ENCODE results near the gene CAMK1D. TPM values are rescaled to one million over a fixed set of nuclear protein-coding genes. Genes with fewer than 3 reads are reported as not detected.
A peak's percentile ranks its signal among the peaks of the same experiment; 100 is the strongest.

CAMK1D gene
- total RNA-seq, 2 experiments from 2014 or later: 16.7 to 17.8 TPM

DNA sequence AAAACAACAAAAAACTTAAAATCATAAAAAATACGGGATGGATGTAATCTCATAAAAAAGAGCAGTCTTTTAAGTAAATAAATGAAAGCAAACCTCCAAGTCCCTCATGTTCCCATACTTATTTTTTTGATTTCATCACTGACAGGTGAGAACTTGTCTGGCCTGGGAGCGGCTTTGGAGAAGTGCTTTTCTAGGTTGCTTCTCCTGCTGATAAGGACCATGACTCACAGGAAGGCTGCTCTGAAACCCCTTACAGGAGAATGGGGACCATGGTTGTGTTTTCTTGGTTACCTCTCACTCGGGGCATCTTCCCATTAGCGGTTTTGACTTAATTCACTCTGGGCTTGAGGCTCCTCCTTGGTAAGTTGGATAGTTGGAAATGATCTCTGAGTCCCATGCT, 237.4 kb downstream of the CAMK1D start:
- no peaks in the 10 kb centered on the region for H3K27me3 Mint-ChIP-seq
- peaks cover 54% of the 10 kb centered on the region for H3K4me1 Mint-ChIP-seq
- H3K9me3 Mint-ChIP-seq: peaks cover 11% of the 10 kb centered on the region
- POLR2A ChIA-PET: interaction anchor here (0.6 to 1.6 kb wide), 5 partner anchors 10 to 391 kb away, joined by 3 to 8 read pairs (median 3); partner anchors contain the start of genes CDC123 and NUDT5
- peak overlapping the region; percentile 89 for H3K27ac Mint-ChIP-seq
- H3K36me3 Mint-ChIP-seq (ENCODE audit: low read depth): peaks cover 16% of the 10 kb centered on the region
- no peak for DNase-seq
- CTCF ChIA-PET: no interaction called here
- no peak overlapping the region for H3K4me3 Mint-ChIP-seq

DNA sequence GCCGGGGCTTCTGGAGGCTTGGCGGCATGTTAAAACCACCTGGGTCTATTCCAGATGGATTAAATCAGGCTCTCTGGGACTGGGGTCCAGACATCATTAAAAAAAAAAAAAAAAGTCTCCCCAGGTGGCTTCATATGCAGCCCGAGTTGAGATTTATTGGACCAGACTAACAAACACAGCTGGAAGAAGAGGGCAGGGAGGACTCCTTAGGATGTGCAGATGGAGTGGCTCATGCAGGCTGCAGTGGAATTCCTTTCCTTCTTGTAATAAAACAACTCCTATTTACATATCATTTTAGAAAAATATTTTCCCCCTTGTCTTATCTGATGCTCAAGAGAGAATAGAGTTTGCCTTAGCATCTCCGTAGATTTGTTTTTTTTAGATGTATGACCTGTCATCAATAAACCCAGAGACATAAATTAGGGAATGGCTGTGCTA, 238.1 kb downstream of the CAMK1D start:
- Mint-ChIP-seq H3K27ac (peak overlapping the region; percentile 89), H3K36me3 (ENCODE audit: low read depth) (peaks cover 12% of the 10 kb centered on the region), H3K4me3 (peak overlapping the region; percentile 69), H3K27me3 (no peaks in the 10 kb centered on the region), H3K4me1 (peaks cover 55% of the 10 kb centered on the region), H3K9me3 (peaks cover 11% of the 10 kb centered on the region)
- DNase-seq: no peak
- ChIA-PET CTCF (interaction anchor here (0.7 to 1.3 kb wide), 4 partner anchors 24 to 308 kb away, joined by 3 to 5 read pairs (median 4); no protein-coding TSS in a partner anchor), POLR2A (interaction anchor here (0.9 to 2.1 kb wide), 7 partner anchors 9 to 392 kb away, joined by 3 to 8 read pairs (median 5); partner anchors contain the start of genes CAMK1D, CDC123 and NUDT5)

DNA sequence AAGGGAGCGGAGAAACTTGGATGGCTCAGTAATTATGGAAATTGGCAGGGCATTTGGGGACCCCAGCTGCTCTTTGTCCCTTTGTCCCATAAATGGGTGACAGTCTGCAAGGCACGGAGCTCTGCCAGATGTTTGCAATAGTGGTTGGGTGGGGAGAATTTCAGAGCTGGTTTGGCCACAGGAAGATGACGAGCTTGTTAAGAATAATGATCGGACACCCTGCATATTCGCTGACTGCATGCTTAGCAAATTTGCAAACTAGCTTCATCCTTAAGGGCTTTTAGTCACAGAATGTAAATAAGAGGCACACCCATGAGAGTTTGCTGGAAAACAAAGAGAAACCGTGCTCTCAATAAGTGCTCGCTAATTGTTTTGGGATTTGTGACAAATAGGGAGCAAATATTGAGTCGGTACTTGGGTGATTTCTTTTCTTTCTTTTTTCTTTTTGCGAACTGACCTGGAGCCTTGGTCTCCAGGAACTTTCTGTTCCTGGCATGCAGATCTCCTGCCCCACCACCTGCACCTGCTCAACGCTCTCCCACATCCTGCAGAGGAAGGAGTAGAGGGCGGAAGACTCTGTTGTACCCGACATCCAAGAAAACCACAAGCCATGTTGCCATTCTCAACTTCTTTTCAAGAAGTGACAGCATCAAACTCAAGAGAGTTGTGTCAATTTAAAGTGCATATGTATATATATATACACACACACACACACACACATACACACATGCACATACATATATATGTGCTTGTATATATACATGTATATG, 238.9 kb downstream of the CAMK1D start:
- peak; percentile 49 for DNase-seq
- H3K4me3 Mint-ChIP-seq: peak overlapping the region; percentile 69
- no peaks in the 10 kb centered on the region for H3K27me3 Mint-ChIP-seq
- H3K4me1 Mint-ChIP-seq: peaks cover 63% of the 10 kb centered on the region
- ChIA-PET CTCF (interaction anchor here (1.0 to 1.3 kb wide), 3 partner anchors 24 to 68 kb away, joined by 3 to 5 read pairs (median 4); no protein-coding TSS in a partner anchor), POLR2A (interaction anchor here (0.9 to 2.1 kb wide), 6 partner anchors 8 to 238 kb away, joined by 3 to 8 read pairs (median 5); partner anchors contain the start of gene CAMK1D)
- peak overlapping the region; percentile 89 for H3K27ac Mint-ChIP-seq
- H3K9me3 Mint-ChIP-seq: peaks cover 11% of the 10 kb centered on the region
- peaks cover 6% of the 10 kb centered on the region for H3K36me3 Mint-ChIP-seq (ENCODE audit: low read depth)

DNA sequence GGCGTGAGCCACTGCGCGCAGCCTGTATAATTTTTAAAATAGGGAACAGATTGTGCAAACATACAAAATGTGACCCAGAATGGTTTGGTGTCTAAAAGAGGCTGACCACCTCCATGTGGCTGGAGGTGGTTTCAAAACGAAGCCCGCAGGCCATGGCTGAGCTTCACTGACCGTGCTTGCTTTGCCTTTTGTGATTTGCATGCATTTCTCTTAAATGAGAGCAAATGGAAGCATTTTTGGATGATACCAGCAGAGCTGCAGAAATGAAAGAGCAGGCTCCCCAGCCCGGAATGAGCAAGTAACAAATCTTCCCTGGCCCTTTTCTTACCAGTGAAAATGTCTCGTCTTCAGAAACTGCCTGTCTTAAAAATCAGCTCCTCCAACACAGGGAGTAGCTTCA, 239.9 kb downstream of the CAMK1D start:
- DNase-seq: no peak
- no peak overlapping the region for H3K27ac Mint-ChIP-seq
- peaks cover 72% of the 10 kb centered on the region for H3K4me1 Mint-ChIP-seq
- H3K36me3 Mint-ChIP-seq (ENCODE audit: low read depth): peaks cover 12% of the 10 kb centered on the region
- H3K27me3 Mint-ChIP-seq: no peaks in the 10 kb centered on the region
- no peak overlapping the region for H3K4me3 Mint-ChIP-seq
- ChIA-PET POLR2A (interaction anchor here (0.9 to 2.1 kb wide), 3 partner anchors 11 to 120 kb away, joined by 3 to 6 read pairs (median 4); no protein-coding TSS in a partner anchor), CTCF (interaction anchor here (0.6 kb wide), 1 partner anchor 358 kb away, joined by 4 read pairs; no protein-coding TSS in a partner anchor)
- peaks cover 6% of the 10 kb centered on the region for H3K9me3 Mint-ChIP-seq

DNA sequence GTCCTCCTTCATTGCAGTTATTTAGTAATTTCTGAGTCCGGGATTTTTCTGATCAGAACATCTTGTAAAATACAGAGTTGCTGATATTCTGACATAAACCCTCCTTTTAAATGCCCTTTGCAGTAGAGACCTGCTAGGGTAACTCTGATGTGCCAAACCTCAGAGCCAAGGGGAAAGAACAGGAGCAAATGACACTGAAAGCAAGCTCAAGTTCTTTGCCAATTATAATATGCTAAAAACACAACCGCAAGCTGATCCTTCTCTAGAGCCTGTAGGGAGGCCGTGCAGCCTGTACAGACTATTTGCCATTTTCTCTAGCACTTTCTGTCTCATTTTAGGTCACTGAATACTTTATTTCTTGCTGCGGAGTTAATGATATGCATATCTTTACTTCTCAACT, 240.4 kb downstream of the CAMK1D start:
- CTCF ChIA-PET: interaction anchor here (0.6 kb wide), 1 partner anchor 359 kb away, joined by 4 read pairs; no protein-coding TSS in a partner anchor
- no peak for DNase-seq
- no peaks in the 10 kb centered on the region for H3K27me3 Mint-ChIP-seq
- H3K4me3 Mint-ChIP-seq: no peak overlapping the region
- H3K4me1 Mint-ChIP-seq: peaks cover 77% of the 10 kb centered on the region
- H3K9me3 Mint-ChIP-seq: peaks cover 8% of the 10 kb centered on the region
- no peak overlapping the region for H3K27ac Mint-ChIP-seq
- H3K36me3 Mint-ChIP-seq (ENCODE audit: low read depth): peaks cover 16% of the 10 kb centered on the region
- POLR2A ChIA-PET: interaction anchor here (0.9 to 1.1 kb wide), 2 partner anchors 10 to 119 kb away, joined by 3 to 4 read pairs; no protein-coding TSS in a partner anchor

DNA sequence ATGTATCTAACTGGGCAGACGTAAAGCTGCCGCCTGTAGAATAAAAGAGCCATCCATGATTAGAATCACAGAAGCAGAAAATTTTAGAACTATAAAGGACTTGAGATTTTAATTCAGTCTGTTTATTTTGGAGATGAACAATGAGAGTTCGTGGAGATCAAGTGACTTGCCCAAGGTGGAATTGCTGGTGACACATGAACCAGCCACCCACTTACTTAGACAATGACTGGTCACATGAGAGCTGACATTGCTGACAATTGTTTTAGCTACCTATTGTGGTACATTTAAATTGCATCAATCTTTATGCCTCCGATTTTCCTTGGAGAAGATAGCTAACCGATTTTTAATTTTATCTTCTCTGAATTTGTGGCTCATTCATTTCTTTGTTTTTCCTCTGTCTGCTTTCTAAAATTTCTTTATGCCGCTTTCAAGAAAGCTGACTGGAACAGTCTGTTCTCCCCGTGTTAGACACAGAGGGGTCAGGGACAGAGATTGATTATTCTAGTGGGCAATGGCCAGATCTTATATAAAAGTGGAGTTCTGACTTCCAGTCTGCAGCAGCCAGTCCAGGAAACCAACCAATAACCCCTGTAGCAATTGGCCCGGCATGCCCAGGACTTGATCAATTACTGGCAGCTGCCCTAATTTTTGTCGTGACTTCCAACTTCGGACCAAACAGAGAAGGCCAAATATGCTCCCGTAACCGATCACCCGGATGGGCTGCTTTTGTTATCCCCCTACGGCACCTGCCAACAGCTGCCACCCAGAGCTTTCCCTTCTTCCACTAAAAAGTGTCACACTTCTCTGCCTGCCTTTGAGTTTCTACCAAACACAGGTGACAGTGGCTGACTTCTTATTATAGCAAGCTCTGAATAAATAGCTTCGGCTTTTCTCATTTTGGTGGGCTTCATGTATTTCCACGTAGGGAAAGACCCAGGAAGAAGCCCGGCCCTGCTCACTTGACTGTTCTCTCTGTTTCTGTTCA, 241.6 kb downstream of the CAMK1D start:
- peaks cover 85% of the 10 kb centered on the region for H3K4me1 Mint-ChIP-seq
- CTCF ChIA-PET: interaction anchor here (1.2 kb wide), 1 partner anchor 66 kb away, joined by 3 read pairs; no protein-coding TSS in a partner anchor
- H3K27ac Mint-ChIP-seq: no peak overlapping the region

DNA sequence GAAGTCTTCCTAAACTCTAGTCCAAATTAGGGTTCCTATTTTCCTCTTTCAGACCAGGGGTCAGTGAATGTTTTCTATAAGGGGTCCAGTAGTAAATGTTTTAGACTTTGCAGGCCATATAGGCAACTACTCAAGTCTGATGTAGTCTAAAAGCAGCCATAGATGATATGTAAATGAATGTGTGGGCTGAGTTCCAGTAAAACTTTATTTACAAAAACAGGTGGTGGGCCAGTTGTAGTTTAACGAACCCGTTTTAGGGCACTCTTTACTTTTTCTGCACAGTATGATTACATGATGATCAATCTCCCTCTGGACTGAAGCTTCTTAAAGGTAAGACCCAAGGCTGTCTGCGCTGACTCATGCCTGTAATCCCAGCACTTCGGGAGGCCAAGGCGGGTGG, 243.6 kb downstream of the CAMK1D start:
- CTCF ChIA-PET: interaction anchor here (2.9 kb wide), 1 partner anchor 64 kb away, joined by 9 read pairs; no protein-coding TSS in a partner anchor
- H3K36me3 Mint-ChIP-seq (ENCODE audit: low read depth): peaks cover 33% of the 10 kb centered on the region
- no peak overlapping the region for H3K4me3 Mint-ChIP-seq
- no peaks in the 10 kb centered on the region for H3K27me3 Mint-ChIP-seq
- H3K9me3 Mint-ChIP-seq: peaks cover 16% of the 10 kb centered on the region
- peak overlapping the region; percentile 7 for H3K27ac Mint-ChIP-seq
- DNase-seq: no peak
- H3K4me1 Mint-ChIP-seq: peaks cover 83% of the 10 kb centered on the region
- POLR2A ChIA-PET: no interaction called here

More for the DNA sequence above, 241.6 kb downstream of the CAMK1D start:
- POLR2A ChIA-PET: interaction anchor here (0.6 to 0.9 kb wide), 2 partner anchors 15 to 242 kb away, joined by 3 read pairs; no protein-coding TSS in a partner anchor
- H3K27me3 Mint-ChIP-seq: no peaks in the 10 kb centered on the region
- no peak overlapping the region for H3K4me3 Mint-ChIP-seq
- H3K36me3 Mint-ChIP-seq (ENCODE audit: low read depth): peaks cover 20% of the 10 kb centered on the region
- DNase-seq: no peak
- peaks cover 9% of the 10 kb centered on the region for H3K9me3 Mint-ChIP-seq

DNA sequence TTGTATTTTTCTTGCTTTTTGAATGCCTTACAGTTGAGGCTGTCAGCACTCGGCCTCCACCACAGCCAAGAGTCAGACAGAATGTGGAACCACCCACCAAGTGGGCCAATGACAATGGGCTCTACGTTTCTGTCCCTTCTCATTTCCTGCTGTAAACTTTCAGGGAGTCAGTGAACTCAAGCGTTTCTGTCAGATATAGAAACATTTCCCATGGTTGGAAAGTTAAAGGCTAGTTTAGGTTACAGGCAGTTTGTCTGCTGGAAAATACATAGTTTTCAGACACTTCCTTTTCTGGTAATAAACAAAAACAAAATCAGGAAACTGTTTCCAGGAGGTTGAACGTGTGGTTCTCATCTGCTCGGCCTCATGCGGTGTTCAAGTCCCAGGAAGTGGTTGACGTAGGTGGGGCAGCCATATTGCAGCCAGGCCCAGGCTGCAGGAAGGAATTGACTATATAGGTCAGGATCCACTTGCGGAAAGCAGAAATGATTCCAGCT, 245.1 kb downstream of the CAMK1D start:
- H3K36me3 Mint-ChIP-seq (ENCODE audit: low read depth): peaks cover 40% of the 10 kb centered on the region
- peak overlapping the region; percentile 88 for H3K27ac Mint-ChIP-seq
- POLR2A ChIA-PET: interaction anchor here (1.4 to 2.5 kb wide), 4 partner anchors 8 to 11 kb away, joined by 3 to 16 read pairs (median 5); no protein-coding TSS in a partner anchor
- peaks cover 23% of the 10 kb centered on the region for H3K9me3 Mint-ChIP-seq
- peak overlapping the region; percentile 36 for H3K4me3 Mint-ChIP-seq
- H3K27me3 Mint-ChIP-seq: no peaks in the 10 kb centered on the region
- peaks cover 77% of the 10 kb centered on the region for H3K4me1 Mint-ChIP-seq
- CTCF ChIA-PET: interaction anchor here (2.9 kb wide), 1 partner anchor 62 kb away, joined by 9 read pairs; no protein-coding TSS in a partner anchor
- peak; percentile 74 for DNase-seq

DNA sequence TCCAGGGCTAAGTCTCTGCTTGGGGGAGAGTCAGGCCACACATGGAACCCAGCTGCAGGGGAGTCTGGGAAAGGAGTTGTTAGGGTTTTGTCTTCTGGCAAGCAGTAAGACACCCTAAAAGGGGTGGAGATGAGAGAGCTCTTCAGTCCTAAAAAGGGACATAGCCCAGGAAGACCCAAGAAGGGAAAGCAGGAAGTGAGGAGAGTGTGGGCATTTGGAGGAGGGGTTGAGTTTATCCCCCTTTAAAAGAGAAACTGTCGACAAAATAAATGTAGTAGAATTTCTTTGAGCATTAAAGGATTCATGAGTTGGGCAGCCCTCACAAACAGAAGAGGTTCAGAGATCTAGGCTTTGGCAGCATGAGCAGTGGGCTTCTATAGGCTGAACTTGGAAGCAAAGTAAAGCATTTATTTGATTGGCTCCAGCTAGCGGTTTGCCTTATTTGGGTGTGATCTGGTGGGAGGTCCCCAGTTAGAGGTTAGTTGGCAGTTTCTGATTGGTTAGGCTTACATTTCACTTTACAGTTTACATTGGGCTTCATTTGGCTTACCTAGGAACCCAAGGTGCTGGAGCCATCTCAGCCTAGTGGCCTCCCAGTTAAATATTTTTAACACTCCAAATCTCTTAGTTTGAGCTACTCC, 246.7 kb downstream of the CAMK1D start:
- CTCF ChIA-PET: interaction anchor here (1.7 to 2.9 kb wide), 2 partner anchors 10 to 60 kb away, joined by 5 to 9 read pairs; no protein-coding TSS in a partner anchor
- no peaks in the 10 kb centered on the region for H3K27me3 Mint-ChIP-seq
- H3K27ac Mint-ChIP-seq: peak overlapping the region; percentile 81
- POLR2A ChIA-PET: interaction anchor here (1.2 to 2.5 kb wide), 5 partner anchors 8 to 11 kb away, joined by 3 to 16 read pairs (median 5); no protein-coding TSS in a partner anchor
- H3K36me3 Mint-ChIP-seq (ENCODE audit: low read depth): peaks cover 40% of the 10 kb centered on the region
- H3K4me3 Mint-ChIP-seq: no peak overlapping the region
- H3K4me1 Mint-ChIP-seq: peaks cover 63% of the 10 kb centered on the region
- no peak for DNase-seq
- peaks cover 23% of the 10 kb centered on the region for H3K9me3 Mint-ChIP-seq

DNA sequence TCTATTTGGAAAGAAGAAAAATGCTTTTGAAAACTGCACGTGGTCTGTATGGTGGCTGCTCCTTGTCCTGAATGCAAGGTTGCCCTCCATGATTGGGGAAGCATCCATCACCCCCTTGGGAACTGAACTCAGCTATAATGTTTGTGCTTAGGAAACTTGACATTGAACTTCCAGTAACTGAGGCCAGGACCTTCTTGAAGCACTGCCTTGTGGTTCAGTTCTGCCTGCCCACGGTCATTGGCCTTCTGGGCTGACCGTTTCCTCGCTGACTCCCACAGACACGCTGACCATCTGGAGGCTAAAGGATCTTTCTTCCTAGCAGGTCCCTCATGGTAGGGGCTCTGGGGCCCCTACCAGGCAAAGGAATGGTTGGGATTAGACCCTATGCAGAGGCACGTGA, 247.8 kb downstream of the CAMK1D start:
- Mint-ChIP-seq H3K36me3 (ENCODE audit: low read depth) (peaks cover 40% of the 10 kb centered on the region), H3K4me3 (no peak overlapping the region), H3K27ac (no peak overlapping the region), H3K27me3 (no peaks in the 10 kb centered on the region), H3K9me3 (peaks cover 23% of the 10 kb centered on the region), H3K4me1 (peaks cover 58% of the 10 kb centered on the region)
- POLR2A ChIA-PET: interaction anchor here (1.4 kb wide), 1 partner anchor 9 kb away, joined by 5 read pairs; no protein-coding TSS in a partner anchor
- CTCF ChIA-PET: interaction anchor here (1.7 kb wide), 1 partner anchor 9 kb away, joined by 5 read pairs; no protein-coding TSS in a partner anchor
- DNase-seq: no peak

All from activated CD4-positive, alpha-beta memory T cell treated with anti-CD3 and anti-CD28 coated beads, Interleukin-2, amount 10 ng/mL, durations not matched to agents 7 days and 5 days (primary cell).